Ishikawa (cell line): ENCODE data around the gene AGPAT2.

Experiments
- CEBPB ChIP-seq: IDR thresholded peaks from 2 replicates; pipeline ENCODE4 v1.6.1; 2012
- CREB1 ChIP-seq: IDR thresholded peaks from 2 replicates; pipeline ENCODE4 v1.6.1; 2012; ENCODE audit warnings: low read depth
- EGR1 ChIP-seq: IDR thresholded peaks from 2 replicates; pipeline ENCODE4 v1.6.1; 2012
- EP300 ChIP-seq: IDR thresholded peaks from 2 replicates; pipeline ENCODE4 v1.6.1; 2012; ENCODE audit warnings: borderline replicate concordance
- FOXM1 ChIP-seq: IDR thresholded peaks from 2 replicates; pipeline ENCODE4 v1.6.1; 2012; ENCODE audit warnings: low read depth, borderline replicate concordance
- NFIC ChIP-seq: IDR thresholded peaks from 2 replicates; pipeline ENCODE4 v1.6.1; 2012
- RAD21 ChIP-seq: IDR thresholded peaks from 2 replicates; pipeline ENCODE4 v1.6.1; 2012; ENCODE audit warnings: low read depth
- TAF1 ChIP-seq: IDR thresholded peaks from 2 replicates; pipeline ENCODE4 v1.6.1; 2012; ENCODE audit warnings: low read depth, mild to moderate bottlenecking
- TCF12 ChIP-seq: IDR thresholded peaks from 2 replicates; pipeline ENCODE4 v1.6.1; 2012; ENCODE audit warnings: low read depth
- TEAD4 ChIP-seq: IDR thresholded peaks from 2 replicates; pipeline ENCODE4 v1.6.1; 2012
- YY1 ChIP-seq: IDR thresholded peaks from 2 replicates; pipeline ENCODE4 v1.6.1; 2012; ENCODE audit warnings: low read depth
- ZBTB7A ChIP-seq: IDR thresholded peaks from 2 replicates; pipeline ENCODE4 v1.6.1; 2012; ENCODE audit warnings: low read depth
- TF ChIP-seq, protein P1 (sequence below): IDR thresholded peaks from 2 replicates; pipeline ENCODE4 v1.6.1; 2012
- TF ChIP-seq, protein P2 (sequence below): IDR thresholded peaks from 2 replicates; pipeline ENCODE4 v1.6.1; 2012; ENCODE audit warnings: low read depth, mild to moderate bottlenecking
- TF ChIP-seq, protein P3 (sequence below): IDR thresholded peaks from 2 replicates; pipeline ENCODE4 v1.6.1; 2012

AGPAT2 gene

DNA sequence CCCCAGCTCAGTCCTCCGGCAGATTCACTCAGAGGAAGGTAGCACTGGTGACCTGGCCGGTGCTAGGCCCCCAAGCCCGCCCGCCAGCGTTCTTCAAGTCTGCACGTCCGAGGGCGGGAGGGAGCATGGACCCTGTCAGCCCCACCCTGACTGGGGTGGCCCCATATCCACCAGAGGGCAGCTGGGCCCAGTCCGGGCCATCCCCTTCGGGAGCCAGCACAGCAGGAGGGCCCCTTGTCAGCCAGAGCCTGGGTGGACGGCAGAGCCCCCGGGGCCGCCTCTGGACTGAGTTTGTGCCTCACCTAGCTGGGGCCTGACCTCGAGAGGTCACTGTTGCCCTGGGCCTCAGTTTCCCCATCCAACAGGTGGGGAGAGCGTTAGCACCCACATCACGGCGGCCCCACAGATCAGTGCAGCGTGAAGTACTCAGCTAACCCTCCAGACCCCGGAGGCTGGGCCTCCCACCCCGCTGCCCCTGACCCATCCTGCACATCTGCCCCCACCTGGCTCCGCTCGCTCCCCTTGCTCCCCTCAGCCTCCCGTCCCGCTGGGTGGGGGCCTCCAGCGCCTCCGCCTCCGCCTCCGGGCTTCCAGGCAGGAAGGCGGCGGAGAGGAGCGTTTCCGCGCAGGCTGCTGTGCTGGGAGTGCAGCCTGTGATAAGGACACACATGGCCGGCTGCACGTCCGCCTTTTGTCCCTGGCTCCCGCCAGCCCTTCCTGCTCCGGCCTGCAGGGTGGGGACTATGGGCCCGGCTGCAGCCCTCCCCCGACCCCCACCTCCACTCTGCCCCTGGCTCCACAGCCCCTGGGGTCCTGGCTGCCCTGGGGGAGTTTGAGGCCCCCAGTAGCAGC, 41.1 kb downstream of the AGPAT2 start:
- TF ChIP-seq, protein P1, sequence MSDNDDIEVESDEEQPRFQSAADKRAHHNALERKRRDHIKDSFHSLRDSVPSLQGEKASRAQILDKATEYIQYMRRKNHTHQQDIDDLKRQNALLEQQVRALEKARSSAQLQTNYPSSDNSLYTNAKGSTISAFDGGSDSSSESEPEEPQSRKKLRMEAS = no peak
- TF ChIP-seq, protein P2, sequence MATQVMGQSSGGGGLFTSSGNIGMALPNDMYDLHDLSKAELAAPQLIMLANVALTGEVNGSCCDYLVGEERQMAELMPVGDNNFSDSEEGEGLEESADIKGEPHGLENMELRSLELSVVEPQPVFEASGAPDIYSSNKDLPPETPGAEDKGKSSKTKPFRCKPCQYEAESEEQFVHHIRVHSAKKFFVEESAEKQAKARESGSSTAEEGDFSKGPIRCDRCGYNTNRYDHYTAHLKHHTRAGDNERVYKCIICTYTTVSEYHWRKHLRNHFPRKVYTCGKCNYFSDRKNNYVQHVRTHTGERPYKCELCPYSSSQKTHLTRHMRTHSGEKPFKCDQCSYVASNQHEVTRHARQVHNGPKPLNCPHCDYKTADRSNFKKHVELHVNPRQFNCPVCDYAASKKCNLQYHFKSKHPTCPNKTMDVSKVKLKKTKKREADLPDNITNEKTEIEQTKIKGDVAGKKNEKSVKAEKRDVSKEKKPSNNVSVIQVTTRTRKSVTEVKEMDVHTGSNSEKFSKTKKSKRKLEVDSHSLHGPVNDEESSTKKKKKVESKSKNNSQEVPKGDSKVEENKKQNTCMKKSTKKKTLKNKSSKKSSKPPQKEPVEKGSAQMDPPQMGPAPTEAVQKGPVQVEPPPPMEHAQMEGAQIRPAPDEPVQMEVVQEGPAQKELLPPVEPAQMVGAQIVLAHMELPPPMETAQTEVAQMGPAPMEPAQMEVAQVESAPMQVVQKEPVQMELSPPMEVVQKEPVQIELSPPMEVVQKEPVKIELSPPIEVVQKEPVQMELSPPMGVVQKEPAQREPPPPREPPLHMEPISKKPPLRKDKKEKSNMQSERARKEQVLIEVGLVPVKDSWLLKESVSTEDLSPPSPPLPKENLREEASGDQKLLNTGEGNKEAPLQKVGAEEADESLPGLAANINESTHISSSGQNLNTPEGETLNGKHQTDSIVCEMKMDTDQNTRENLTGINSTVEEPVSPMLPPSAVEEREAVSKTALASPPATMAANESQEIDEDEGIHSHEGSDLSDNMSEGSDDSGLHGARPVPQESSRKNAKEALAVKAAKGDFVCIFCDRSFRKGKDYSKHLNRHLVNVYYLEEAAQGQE = no peak

DNA sequence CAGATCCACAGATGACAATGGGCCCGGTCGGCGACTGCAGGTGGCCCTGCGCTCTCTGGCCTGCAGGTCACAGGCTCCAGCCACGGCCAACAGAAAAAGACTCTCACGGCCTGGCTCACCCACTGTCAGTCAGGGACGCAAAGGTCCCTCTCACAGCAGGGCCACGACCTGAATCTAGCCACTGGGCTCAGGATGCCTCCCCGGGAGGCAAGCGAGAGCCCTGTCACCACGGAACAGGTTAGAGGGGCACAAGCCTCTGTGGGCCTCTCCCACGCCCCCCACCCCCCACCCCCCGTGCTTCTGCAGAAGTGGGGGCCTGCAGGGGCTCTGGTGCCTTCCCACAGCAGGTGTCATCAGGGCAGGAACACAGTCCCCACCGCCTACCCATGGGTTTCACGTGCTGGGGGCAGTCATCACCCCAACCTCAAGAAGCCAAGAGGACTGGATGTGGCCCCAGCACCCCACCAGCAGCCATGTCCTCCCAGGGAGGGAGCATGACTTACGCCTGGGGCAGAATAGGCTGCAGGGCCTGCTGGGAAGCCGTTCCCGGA, 41.8 kb downstream of the AGPAT2 start:
- TF ChIP-seq EP300 (no peak), TEAD4 (no peak), CREB1 (no peak)

DNA sequence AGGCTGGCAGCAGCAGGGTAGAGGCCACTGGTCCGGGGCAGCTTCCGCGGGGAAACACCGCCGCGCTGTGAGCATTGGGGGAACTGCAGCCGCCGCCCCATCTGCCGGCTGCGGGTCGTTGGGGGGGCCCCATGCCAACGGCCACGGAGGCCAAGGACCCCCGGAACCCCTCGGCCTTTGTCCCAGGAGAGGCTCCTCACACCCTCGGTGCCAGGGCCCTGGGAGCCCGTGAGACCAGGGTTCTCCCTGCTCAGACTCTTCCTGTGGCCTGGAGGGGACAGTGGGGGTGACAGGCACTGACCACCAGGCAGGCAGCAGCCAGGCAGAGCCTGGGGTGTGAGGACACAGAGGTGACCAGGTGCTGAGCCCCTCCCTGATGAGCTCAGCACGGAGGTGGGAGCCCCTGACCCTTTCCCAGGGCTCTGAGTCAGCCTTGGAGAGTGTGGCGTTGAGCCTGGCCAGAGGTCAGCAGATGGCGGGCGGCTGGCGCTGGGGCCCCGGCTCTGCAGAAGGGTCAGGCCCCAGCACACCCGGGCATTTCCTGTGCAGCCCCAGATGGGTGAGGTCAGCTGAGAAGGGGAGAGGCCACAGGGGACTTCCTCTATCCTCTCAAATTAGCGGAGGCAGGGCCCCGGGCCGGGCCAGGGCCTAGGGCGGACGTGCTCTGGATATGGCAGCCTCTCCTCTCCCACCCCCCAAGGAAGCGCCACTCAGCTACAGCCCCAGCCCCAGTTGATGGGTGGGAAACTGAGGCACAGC, 42.5 kb downstream of the AGPAT2 start:
- TF ChIP-seq RAD21 (peak; percentile 91), ZBTB7A (peak; percentile 90), TCF12 (no peak), EGR1 (no peak)
- TF ChIP-seq, protein P2 = no peak

DNA sequence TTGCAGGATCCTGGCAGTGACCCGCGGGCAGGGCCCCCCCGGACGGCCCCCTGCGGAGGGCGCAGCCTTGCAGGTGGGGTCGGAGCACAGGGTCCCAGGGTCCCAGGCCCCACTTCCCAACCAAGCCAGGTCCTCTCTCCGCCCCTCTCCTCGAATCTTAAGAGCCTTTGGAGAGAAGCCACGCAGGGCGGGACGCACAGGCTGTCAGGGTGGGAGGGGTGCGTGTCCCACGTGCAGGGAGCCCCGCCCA, 43.0 kb downstream of the AGPAT2 start:
- TF ChIP-seq TEAD4 (no peak), TCF12 (no peak), NFIC (peak; percentile 56), ZBTB7A (no peak; the same call in 1 of the 2 replicates), EP300 (no peak), YY1 (no peak), CREB1 (no peak), EGR1 (no peak), RAD21 (no peak), TAF1 (no peak), FOXM1 (no peak), CEBPB (no peak)
- TF ChIP-seq, protein P1 = peak; percentile 91
- TF ChIP-seq, protein P2 = no peak
- TF ChIP-seq, protein P3, sequence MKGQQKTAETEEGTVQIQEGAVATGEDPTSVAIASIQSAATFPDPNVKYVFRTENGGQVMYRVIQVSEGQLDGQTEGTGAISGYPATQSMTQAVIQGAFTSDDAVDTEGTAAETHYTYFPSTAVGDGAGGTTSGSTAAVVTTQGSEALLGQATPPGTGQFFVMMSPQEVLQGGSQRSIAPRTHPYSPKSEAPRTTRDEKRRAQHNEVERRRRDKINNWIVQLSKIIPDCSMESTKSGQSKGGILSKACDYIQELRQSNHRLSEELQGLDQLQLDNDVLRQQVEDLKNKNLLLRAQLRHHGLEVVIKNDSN = peak; percentile 88

DNA sequence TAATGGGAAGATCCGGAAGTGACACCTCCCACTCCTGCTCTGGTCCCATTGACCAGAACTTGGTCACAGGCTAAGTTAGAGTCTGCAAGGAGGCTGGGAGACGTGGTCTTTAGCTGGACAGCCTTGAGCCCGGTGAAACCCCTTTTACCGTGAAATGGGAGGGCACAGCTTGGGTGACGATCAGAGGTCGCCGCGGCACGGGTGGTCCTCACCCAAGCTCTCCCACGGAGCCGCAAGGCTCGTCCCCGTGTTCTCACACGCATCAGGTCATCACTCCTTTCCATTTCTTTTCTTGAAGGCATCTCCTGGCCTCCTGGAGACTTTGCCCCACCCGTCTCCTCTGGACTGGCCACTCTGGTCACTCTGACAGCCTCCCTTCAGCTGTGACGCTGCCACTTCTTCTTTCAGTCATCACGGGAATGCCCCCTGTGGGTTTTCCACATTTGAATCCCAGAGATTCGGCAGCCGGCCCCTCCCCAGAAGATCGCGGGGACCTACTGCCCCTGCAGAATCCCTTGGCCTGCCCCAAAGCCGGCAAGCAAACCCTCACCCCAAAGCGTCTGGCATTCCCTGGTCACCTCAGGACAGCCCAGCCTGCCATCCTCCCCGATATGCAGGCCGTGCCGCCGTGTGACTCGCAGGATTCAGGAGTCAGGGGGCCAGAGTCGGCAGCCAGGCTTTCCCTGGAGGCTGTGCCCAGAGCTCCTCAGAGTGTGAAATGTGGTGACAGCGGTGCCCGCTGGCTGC, 43.5 kb downstream of the AGPAT2 start:
- TF ChIP-seq, protein P3 = no peak
- TF ChIP-seq, protein P1 = no peak
- TF ChIP-seq FOXM1 (no peak), TAF1 (no peak), RAD21 (no peak), CREB1 (no peak), EP300 (no peak), YY1 (no peak), TEAD4 (no peak)
